Measurements from ENCODE around the gene NLRP6.
"Not testable (repeated sequence)": the region's sequence is repeated elsewhere in the genome, so short reads cannot be mapped to it uniquely, and the experiment has no call there.

Gene NLRP6

DNA sequence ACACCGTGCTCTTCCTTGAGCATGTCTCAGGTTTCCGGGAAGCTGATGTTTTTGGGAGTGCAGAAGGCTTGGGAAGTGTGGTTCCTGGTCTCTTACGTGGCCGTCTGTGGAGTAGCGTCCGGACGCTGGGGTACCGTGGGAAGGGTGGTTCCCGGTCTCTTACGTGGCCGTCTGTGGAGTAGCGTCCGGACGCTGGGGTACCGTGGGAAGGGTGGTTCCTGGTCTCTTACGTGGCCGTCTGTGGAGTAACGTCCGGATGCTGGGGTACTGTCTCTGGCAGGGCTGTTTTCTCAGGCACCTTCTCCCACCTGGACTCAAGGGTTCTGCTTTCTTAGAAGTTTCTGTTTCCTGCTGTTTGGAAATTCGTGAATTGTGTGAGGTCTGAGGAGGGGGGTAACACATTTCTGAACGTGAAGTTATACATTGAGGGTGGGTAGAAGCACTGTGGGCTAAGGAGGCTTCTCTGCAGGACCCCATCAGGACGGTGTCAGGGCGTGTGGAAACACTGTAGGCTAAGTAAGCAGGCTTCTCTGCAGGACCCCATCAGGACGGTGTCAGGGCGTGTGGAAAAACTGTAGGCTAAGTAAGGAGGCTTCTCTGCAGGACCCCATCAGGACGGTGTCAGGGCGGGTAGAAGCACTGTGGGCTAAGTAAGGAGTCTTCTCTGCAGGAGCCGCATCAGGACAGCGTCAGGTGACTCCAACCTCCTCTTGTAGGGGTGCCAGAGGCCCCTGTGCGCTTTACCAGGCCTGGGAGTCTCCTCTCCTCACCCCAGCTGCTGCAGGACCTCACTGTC is 47.8 kb downstream of the NLRP6 start:
- no peak for DNase-seq (ENCODE audit: low spot score)

DNA sequence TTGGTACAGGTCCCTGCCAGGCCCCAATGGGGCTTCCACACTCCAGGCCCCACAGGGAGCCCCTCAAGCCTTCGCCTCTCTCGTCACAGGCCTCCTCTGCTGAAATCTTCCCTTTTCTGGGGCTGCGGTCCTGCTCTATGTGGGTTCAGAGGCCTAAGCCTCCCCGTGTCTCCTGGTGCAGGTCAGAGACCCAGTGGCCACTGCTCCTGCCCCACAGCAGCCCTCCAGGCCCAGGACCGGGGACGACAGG is 48.3 kb downstream of the NLRP6 start:
- no peak for DNase-seq (ENCODE audit: low spot score)

- DNase-seq (ENCODE audit: low spot score), result no peak
Measured at GRCh38 chr11:326842-327580, 48.8 kb downstream of the NLRP6 start.

- DNase-seq (ENCODE audit: low spot score), result no peak
Measured at GRCh38 chr11:327581-327923, 49.3 kb downstream of the NLRP6 start.

DNA sequence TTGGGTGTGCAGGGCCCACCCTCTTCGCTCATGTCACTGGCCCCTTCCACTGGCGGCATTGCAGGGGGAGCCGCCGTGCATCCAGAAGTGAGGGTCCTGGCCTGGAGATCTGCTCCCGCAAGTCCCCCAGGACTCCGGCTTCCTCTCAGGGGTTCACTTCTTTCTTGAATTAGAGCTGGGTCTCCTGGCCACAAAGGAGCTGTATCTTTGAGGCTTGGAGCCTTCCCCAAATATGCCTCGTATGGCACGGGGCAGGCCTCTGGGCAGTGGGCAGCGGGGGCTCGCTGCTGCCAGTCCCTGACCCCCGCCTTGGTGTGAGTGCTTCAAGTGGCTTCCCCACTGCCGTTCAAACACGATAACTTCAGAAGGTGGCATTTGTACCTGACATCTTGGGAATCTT is 49.8 kb downstream of the NLRP6 start:
- no peak for DNase-seq (ENCODE audit: low spot score)

DNA sequence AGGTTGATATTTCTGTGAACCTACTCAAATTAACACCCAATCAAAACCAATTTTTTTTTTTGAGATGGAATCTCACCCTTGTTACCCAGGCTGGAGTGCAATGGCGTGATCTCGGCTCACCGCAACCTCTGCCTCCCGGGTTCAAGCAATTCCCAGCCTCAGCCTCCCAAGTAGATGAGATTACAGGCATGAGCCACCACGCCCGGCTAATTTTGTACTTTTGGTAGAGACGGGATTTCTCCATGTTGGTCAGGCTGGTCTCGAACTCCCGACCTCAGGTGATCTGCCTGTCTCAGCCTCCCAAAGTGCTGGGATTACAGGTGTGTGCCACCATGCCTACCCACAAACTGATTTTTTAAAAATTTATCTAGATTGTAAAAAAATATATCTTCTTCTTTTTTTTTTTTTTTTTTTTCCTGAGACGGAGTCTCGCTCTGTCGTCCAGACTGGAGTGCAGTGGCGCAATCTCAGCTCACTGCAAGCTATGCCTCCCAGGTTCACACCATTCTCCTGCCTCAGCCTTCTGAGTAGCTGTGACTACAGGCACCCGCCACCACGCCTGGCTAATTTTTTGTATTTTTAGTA is 50.4 kb downstream of the NLRP6 start:
- DNase-seq (ENCODE audit: low spot score), result not testable (repeated sequence)

GRCh38 chr11:329886-330253 is 51.7 kb downstream of the NLRP6 start:
- DNase-seq (ENCODE audit: low spot score), result no peak

- no peak for DNase-seq (ENCODE audit: low spot score)
Measured at GRCh38 chr11:330307-330693, 52.1 kb downstream of the NLRP6 start.

- DNase-seq (ENCODE audit: low spot score), result no peak
Measured at GRCh38 chr11:330694-331357, 52.6 kb downstream of the NLRP6 start.

- DNase-seq (ENCODE audit: low spot score), result no peak
Measured at GRCh38 chr11:331358-332060, 53.3 kb downstream of the NLRP6 start.

- DNase-seq (ENCODE audit: low spot score), result no peak
Measured at GRCh38 chr11:332651-333480, 54.7 kb downstream of the NLRP6 start.

GRCh38 chr11:333616-334263 is 55.5 kb downstream of the NLRP6 start:
- DNase-seq (ENCODE audit: low spot score), result not testable (repeated sequence)

- DNase-seq (ENCODE audit: low spot score), result no peak
Measured at GRCh38 chr11:334264-334994, 56.2 kb downstream of the NLRP6 start.

All from iPS-NIHi11 (cell line).